ENCODE measurements around the gene COX6B2. TPM values are rescaled to one million over a fixed set of nuclear protein-coding genes. Genes with fewer than 3 reads are reported as not detected.

Gene COX6B2
- total and polyA plus RNA-seq, 2 of the 13 experiments (the other 11 are each of a cell fraction or from before 2014, with no cell fraction given) = 0.21 TPM; not detected in 1

DNA sequence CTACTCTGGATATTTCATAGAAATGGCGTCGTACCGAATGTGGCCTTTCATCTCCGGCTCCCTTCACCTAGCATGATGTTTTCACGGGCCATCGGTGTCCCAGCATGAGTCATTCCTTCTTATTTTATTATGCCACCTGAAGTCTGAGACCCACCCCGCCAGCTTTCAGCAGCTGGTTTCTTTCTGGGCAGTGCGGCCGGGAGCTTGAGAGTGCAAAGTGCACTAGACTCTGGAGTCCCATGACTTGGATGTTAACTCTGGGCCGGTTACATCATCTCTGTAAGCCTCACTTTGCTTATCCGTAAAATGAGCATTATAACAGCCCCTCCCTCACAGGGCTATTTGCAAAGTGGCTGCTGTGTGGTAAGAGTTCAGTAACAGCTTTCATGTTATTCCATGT lies 20.6 kb downstream of the COX6B2 start (continued):
- peak; percentile 54; the same call in 1 of the 2 replicates for TF ChIP-seq ZGPAT (CRISPR knock-in tag; IDR thresholded peaks at IDR 0.05)
- TF ChIP-seq ZNF382 (CRISPR knock-in tag; IDR thresholded peaks at IDR 0.05; ENCODE audit: borderline replicate concordance) = no peak
- TF ChIP-seq ZNF598 (CRISPR knock-in tag; IDR thresholded peaks at IDR 0.05; ENCODE audit: borderline replicate concordance) = 0 out of 2 replicates have a peak, but pooled peaks have one; percentile 28
- no peak for TF ChIP-seq ZNF567 (CRISPR knock-in tag; IDR thresholded peaks at IDR 0.05; ENCODE audit: borderline replicate concordance)
- no peak for TF ChIP-seq PLRG1 (conservative IDR thresholded peaks at IDR 0.05)
- no peak for TF ChIP-seq ZNF615 (CRISPR knock-in tag; IDR thresholded peaks at IDR 0.05; ENCODE audit: borderline replicate concordance)
- TF ChIP-seq, protein P1, sequence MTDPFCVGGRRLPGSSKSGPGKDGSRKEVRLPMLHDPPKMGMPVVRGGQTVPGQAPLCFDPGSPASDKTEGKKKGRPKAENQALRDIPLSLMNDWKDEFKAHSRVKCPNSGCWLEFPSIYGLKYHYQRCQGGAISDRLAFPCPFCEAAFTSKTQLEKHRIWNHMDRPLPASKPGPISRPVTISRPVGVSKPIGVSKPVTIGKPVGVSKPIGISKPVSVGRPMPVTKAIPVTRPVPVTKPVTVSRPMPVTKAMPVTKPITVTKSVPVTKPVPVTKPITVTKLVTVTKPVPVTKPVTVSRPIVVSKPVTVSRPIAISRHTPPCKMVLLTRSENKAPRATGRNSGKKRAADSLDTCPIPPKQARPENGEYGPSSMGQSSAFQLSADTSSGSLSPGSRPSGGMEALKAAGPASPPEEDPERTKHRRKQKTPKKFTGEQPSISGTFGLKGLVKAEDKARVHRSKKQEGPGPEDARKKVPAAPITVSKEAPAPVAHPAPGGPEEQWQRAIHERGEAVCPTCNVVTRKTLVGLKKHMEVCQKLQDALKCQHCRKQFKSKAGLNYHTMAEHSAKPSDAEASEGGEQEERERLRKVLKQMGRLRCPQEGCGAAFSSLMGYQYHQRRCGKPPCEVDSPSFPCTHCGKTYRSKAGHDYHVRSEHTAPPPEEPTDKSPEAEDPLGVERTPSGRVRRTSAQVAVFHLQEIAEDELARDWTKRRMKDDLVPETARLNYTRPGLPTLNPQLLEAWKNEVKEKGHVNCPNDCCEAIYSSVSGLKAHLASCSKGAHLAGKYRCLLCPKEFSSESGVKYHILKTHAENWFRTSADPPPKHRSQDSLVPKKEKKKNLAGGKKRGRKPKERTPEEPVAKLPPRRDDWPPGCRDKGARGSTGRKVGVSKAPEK (CRISPR knock-in tag; IDR thresholded peaks at IDR 0.05; ENCODE audit: borderline replicate concordance) = no peak
- TF ChIP-seq RERE (CRISPR knock-in tag; IDR thresholded peaks at IDR 0.05; ENCODE audit: low read depth) = no peak
- TF ChIP-seq ZNF766 (CRISPR knock-in tag; IDR thresholded peaks at IDR 0.05; ENCODE audit: borderline replicate concordance) = no peak
- TF ChIP-seq ZNF775 (CRISPR knock-in tag; IDR thresholded peaks at IDR 0.05; ENCODE audit: borderline replicate concordance) = no peak
- no peak for TF ChIP-seq ZNF274 (CRISPR knock-in tag; IDR thresholded peaks at IDR 0.05)
- no peak for TF ChIP-seq SETDB1 (CRISPR knock-in tag; IDR thresholded peaks at IDR 0.05; ENCODE audit: borderline replicate concordance)
- no peak for TF ChIP-seq SATB2 (CRISPR knock-in tag; IDR thresholded peaks at IDR 0.05)

Measured in HepG2 (cell line).